ENCODE measurements around the gene KCNIP2.

GRCh38 chr10:101858723-101859500, 15.3 kb upstream of the KCNIP2 start:
- no peak for TF ChIP-seq TARDBP (IDR thresholded peaks at IDR 0.05)
- no peak for TF ChIP-seq HDGF (IDR thresholded peaks at IDR 0.05; ENCODE audit: borderline replicate concordance)
- no peak for TF ChIP-seq ELF4 (IDR thresholded peaks at IDR 0.05)
- no peak for TF ChIP-seq SUZ12 (IDR thresholded peaks at IDR 0.05)
- TF ChIP-seq LEF1 (IDR thresholded peaks at IDR 0.05; ENCODE audit: borderline replicate concordance) = no peak
- TF ChIP-seq SP1 (IDR thresholded peaks at IDR 0.05) = no peak
- TF ChIP-seq PKNOX1 (IDR thresholded peaks at IDR 0.05) = no peak
- TF ChIP-seq NFRKB (IDR thresholded peaks at IDR 0.05) = no peak

All from HEK293T (cell line).